H1 (cell line): ENCODE results near the gene KRTAP9-6. TPM values are rescaled to one million over a fixed set of nuclear protein-coding genes. Genes with fewer than 3 reads are reported as not detected.

Experiments
- CTCF ChIA-PET: fragments of 300-600 bp; sonication (Branson Sonifier 250); formaldehyde crosslinking; loops from one replicate; lab custom pipeline; 2021; ENCODE audit not compliant: partially characterized antibody; lab: Charles Lee
- POLR2A ChIA-PET: fragments of 300-600 bp; sonication (Branson Sonifier 250); formaldehyde crosslinking; loops from one replicate; lab custom pipeline; 2021; ENCODE audit warnings: inconsistent platforms; ENCODE audit not compliant: partially characterized antibody; lab: Charles Lee
- DNase-seq, 2 experiments: peaks; one replicate each; pipeline versions ENCODE4 v3.0.0 to v3.0.0-alpha.2; 2010 to 2022; ENCODE audit warnings: low spot score in 2 of 2, low read depth in 1 of 2, mixed read lengths in 1 of 2
- FAIRE-seq: peaks from 2 replicates; lab custom pipeline; 2011; peaks lifted over from hg19 to GRCh38; lab: Jason Lieb, UNC
- H2AFZ ChIP-seq: 2 replicates; pipeline ENCODE4 v1.8.1; 2012; ENCODE audit warnings: low read length, inconsistent platforms
- H2AK5ac ChIP-seq: 2 replicates; pipeline ENCODE4 v1.6.1; 2013; ENCODE audit warnings: low read depth, low read length
- H2BK120ac ChIP-seq: replicated peaks from 2 replicates; pipeline ENCODE3; 2013; ENCODE audit warnings: low read depth, low read length, inconsistent platforms
- H2BK12ac ChIP-seq: 2 replicates; pipeline ENCODE4 v1.6.1; 2013; ENCODE audit warnings: low read depth, low read length
- H2BK15ac ChIP-seq: 2 replicates; pipeline ENCODE4 v1.6.1; 2013; ENCODE audit warnings: low read length
- H2BK20ac ChIP-seq: 2 replicates; pipeline ENCODE4 v1.6.1; 2013; ENCODE audit warnings: low read length
- H2BK5ac ChIP-seq: 2 replicates; pipeline ENCODE4 v1.6.1; 2013; ENCODE audit warnings: low read depth, low read length
- H3K14ac ChIP-seq: 2 replicates; pipeline ENCODE4 v1.6.1; 2013; ENCODE audit warnings: inconsistent platforms; ENCODE audit not compliant: insufficient read length
- H3K18ac ChIP-seq: 2 replicates; pipeline ENCODE4 v1.6.1; 2013; ENCODE audit warnings: low read length; ENCODE audit errors: extremely low read depth
- H3K23ac ChIP-seq: 2 replicates; pipeline ENCODE4 v1.6.1; 2013; ENCODE audit warnings: inconsistent platforms; ENCODE audit not compliant: insufficient read length
- H3K23me2 ChIP-seq: 2 replicates; pipeline ENCODE4 v1.6.1; 2013; ENCODE audit warnings: low read depth, low read length
- H3K27ac ChIP-seq: 2 replicates; pipeline ENCODE4 v1.6.1; 2011; ENCODE audit warnings: low read depth, low read length, inconsistent platforms
- H3K27me3 ChIP-seq, 4 experiments: replicated peaks in 1 of 4; 1 replicate in 1 of 4; 2 replicates in 3 of 4; pipeline versions ENCODE4 v1.6.1 to v1.8.1; 2011 to 2013; ENCODE audit warnings: low read length in 3 of 4, mild to moderate bottlenecking in 3 of 4, inconsistent platforms in 2 of 4, mixed read lengths in 2 of 4, moderate library complexity in 1 of 4; ENCODE audit not compliant: control insufficient read depth in 3 of 4, insufficient read depth in 3 of 4; ENCODE audit errors: extremely low read depth in 1 of 4
- H3K36me3 ChIP-seq, 4 experiments: 2 replicates each; pipeline versions ENCODE4 v1.6.1 to v1.8.1; 2011 to 2013; ENCODE audit warnings: mild to moderate bottlenecking in 4 of 4, low read length in 3 of 4, moderate library complexity in 2 of 4, control low read depth in 1 of 4, inconsistent platforms in 1 of 4; ENCODE audit not compliant: insufficient read depth in 4 of 4, control insufficient read depth in 2 of 4
- H3K4ac ChIP-seq: replicated peaks from 2 replicates; pipeline ENCODE3; 2013; ENCODE audit warnings: low read length, low read depth, mixed read lengths, inconsistent platforms; ENCODE audit not compliant: insufficient read length
- H3K4me1 ChIP-seq, 4 experiments: replicated peaks in 1 of 4; 1 replicate in 1 of 4; 2 replicates in 3 of 4; pipeline versions ENCODE4 v1.6.1 to v1.8.1; 2011 to 2013; ENCODE audit warnings: low read length in 3 of 4, inconsistent platforms in 2 of 4, mixed read lengths in 1 of 4; ENCODE audit not compliant: insufficient read depth in 4 of 4, control insufficient read depth in 3 of 4
- H3K4me2 ChIP-seq, 2 experiments: 2 replicates each; pipeline versions ENCODE4 v1.6.1 to v1.8.1; 2011 to 2013; ENCODE audit warnings: low read depth in 2 of 2, low read length in 2 of 2, control low read depth in 1 of 2, inconsistent platforms in 1 of 2, mild to moderate bottlenecking in 1 of 2; ENCODE audit not compliant: insufficient read depth in 1 of 2
- H3K4me3 ChIP-seq, 4 experiments: fragments of 200-600, 300-600 bp in 1 of 4; sonication (generic), shearing (Covaris generic), sonication (Bioruptor Twin) in 1 of 4; 2 replicates each; pipeline versions ENCODE4 v1.5.1 to v1.8.1; 2011 to 2016; ENCODE audit warnings: low read length in 4 of 4, low read depth in 3 of 4, control low read depth in 2 of 4, inconsistent platforms in 2 of 4, mild to moderate bottlenecking in 2 of 4, mixed read lengths in 1 of 4, moderate library complexity in 1 of 4; ENCODE audit not compliant: insufficient read depth in 2 of 4; ENCODE audit errors: extremely low read depth in 1 of 4
- H3K56ac ChIP-seq: replicated peaks from 2 replicates; pipeline ENCODE3; 2013; ENCODE audit warnings: low read depth, mild to moderate bottlenecking, mixed read lengths, low read length, inconsistent platforms; ENCODE audit not compliant: insufficient read length
- H3K79me1 ChIP-seq: 2 replicates; pipeline ENCODE4 v1.6.1; 2013; ENCODE audit warnings: low read depth, low read length, control low read depth
- H3K79me2 ChIP-seq, 2 experiments: 2 replicates each; pipeline versions ENCODE4 v1.6.1 to v1.8.1; 2012 to 2013; ENCODE audit warnings: low read length in 2 of 2, mild to moderate bottlenecking in 2 of 2, inconsistent platforms in 1 of 2; ENCODE audit not compliant: insufficient read depth in 2 of 2, control insufficient read depth in 1 of 2
- H3K9ac ChIP-seq, 4 experiments: replicated peaks in 1 of 4; 1 replicate in 1 of 4; 2 replicates in 3 of 4; pipeline versions ENCODE4 v1.6.1 to v1.8.1; 2011 to 2013; ENCODE audit warnings: low read depth in 3 of 4, low read length in 3 of 4, control low read depth in 2 of 4, mild to moderate bottlenecking in 2 of 4, moderate library complexity in 2 of 4, inconsistent platforms in 1 of 4; ENCODE audit errors: extremely low read depth in 1 of 4
- H3K9me3 ChIP-seq, 2 experiments: 2 replicates each; pipeline versions ENCODE4 v1.6.1 to v1.8.1; 2012 to 2013; ENCODE audit warnings: mild to moderate bottlenecking in 2 of 2, moderate library complexity in 2 of 2, control low read depth in 1 of 2, inconsistent platforms in 1 of 2, low read depth in 1 of 2, low read length in 1 of 2, mixed read lengths in 1 of 2; ENCODE audit not compliant: insufficient read depth in 2 of 2
- H4K20me1 ChIP-seq, 2 experiments: replicated peaks in 1 of 2; 2 replicates each; pipeline versions ENCODE3 to v1.8.1; 2011 to 2013; ENCODE audit warnings: inconsistent platforms in 2 of 2, low read length in 2 of 2, mild to moderate bottlenecking in 1 of 2; ENCODE audit not compliant: insufficient read depth in 2 of 2, control insufficient read depth in 1 of 2
- H4K5ac ChIP-seq: 2 replicates; pipeline ENCODE4 v1.6.1; 2013; ENCODE audit warnings: low read length, low read depth, mixed read lengths, inconsistent platforms; ENCODE audit not compliant: insufficient read length
- H4K8ac ChIP-seq: 2 replicates; pipeline ENCODE4 v1.8.0; 2013; ENCODE audit warnings: mild to moderate bottlenecking, moderate library complexity, low read length, inconsistent platforms; ENCODE audit not compliant: insufficient read depth; ENCODE audit errors: extremely low read depth
- H4K91ac ChIP-seq: replicated peaks from 2 replicates; pipeline ENCODE3; 2013; ENCODE audit warnings: low read length, mixed read lengths, inconsistent platforms; ENCODE audit not compliant: insufficient read length
- BRCA1 ChIP-seq: IDR thresholded peaks from 2 replicates; pipeline ENCODE4 v1.6.1; 2012; ENCODE audit warnings: low read depth, low read length, improper control_type of control experiment
- CEBPB ChIP-seq: IDR thresholded peaks from 2 replicates; pipeline ENCODE4 v1.6.1; 2012; ENCODE audit warnings: low read depth, low read length
- CHD2 ChIP-seq: IDR thresholded peaks from 2 replicates; pipeline ENCODE4 v1.6.1; 2012; ENCODE audit warnings: low read length, improper control_type of control experiment
- CREB1 ChIP-seq: IDR thresholded peaks from 2 replicates; pipeline ENCODE4 v1.6.1; 2012; ENCODE audit warnings: inconsistent platforms
- KDM5A ChIP-seq: fragments of 200-600 bp; IDR thresholded peaks from 2 replicates; pipeline ENCODE4 v1.7.1; 2012; ENCODE audit warnings: mild to moderate bottlenecking, low read length, inconsistent platforms, mixed read lengths
- POU5F1 ChIP-seq: IDR thresholded peaks from 2 replicates; pipeline ENCODE4 v1.6.1; 2011; ENCODE audit warnings: low read depth, mild to moderate bottlenecking, low read length, moderate library complexity
- RAD21 ChIP-seq, 2 experiments: IDR thresholded peaks in 1 of 2; conservative IDR thresholded peaks in 1 of 2; 2 replicates each; pipeline ENCODE4 v1.6.1; 2011; ENCODE audit warnings: low read depth in 2 of 2, low read length in 2 of 2, improper control_type of control experiment in 1 of 2, inconsistent platforms in 1 of 2, mild to moderate bottlenecking in 1 of 2, moderate library complexity in 1 of 2
- RBBP5 ChIP-seq: IDR thresholded peaks from 2 replicates; pipeline ENCODE4 v1.7.1; 2012; ENCODE audit warnings: low read depth, mild to moderate bottlenecking, inconsistent platforms, low read length, moderate library complexity, borderline replicate concordance
- RNF2 ChIP-seq: fragments of 200-900, 300-1000 bp; sonication (generic); IDR thresholded peaks from 2 replicates; pipeline ENCODE4 v1.7.1; 2016; ENCODE audit warnings: borderline replicate concordance, low read depth, mild to moderate bottlenecking, antibody characterized with exemption, low read length; ENCODE audit not compliant: poor library complexity, severe bottlenecking; ENCODE audit errors: missing control alignments
- RXRA ChIP-seq: IDR thresholded peaks from 2 replicates; pipeline ENCODE4 v1.6.1; 2011; ENCODE audit warnings: low read depth, mild to moderate bottlenecking, low read length, moderate library complexity; ENCODE audit not compliant: insufficient read depth
- WGBS, 2 experiments: shearing (Covaris generic) in 1 of 2; methylation state at CpG; one replicate each; pipeline versions ENCODE4 v1.1.6 to v1.1.7; 2013 to 2015; ENCODE audit warnings: low lambda C conversion rate in 2 of 2, mixed read lengths in 2 of 2, inconsistent platforms in 1 of 2, low coverage in 1 of 2, missing lambda C conversion rate in 1 of 2; ENCODE audit not compliant: insufficient replicate concordance in 2 of 2, insufficient coverage in 1 of 2, insufficient read length in 1 of 2; ENCODE audit errors: extremely low coverage in 1 of 2, missing lambda C conversion rate in 1 of 2; 5-methylcytosine and 5-hydroxymethylcytosine counted together
- polyA plus RNA-seq, 7 experiments: library from polyadenylated mRNA; depleted of rRNA in 3 of 7; stranded (reverse) in 5 of 7; unstranded in 2 of 7; fragments of >200 nt in 5 of 7; fragments of 200-250 nt in 2 of 7; gene quantifications; 1 replicate in 5 of 7; 2 replicates in 1 of 7; 4 replicates in 1 of 7; pipeline versions ENCODE4 v1.2.1 to v1.2.3, GENCODE V29; 2011 to 2013; ENCODE audit warnings: missing spikeins in 2 of 7, mixed read lengths in 2 of 7
- total RNA-seq: library from RNA; stranded (reverse); fragmentation: NEBNext Ultra II Directional; extraction: Animal tissue kit (Norgen Biotek cat#: 25700); gene quantifications from 2 replicates; pipeline ENCODE4 v1.2.1, GENCODE V29; 2021
- TF ChIP-seq, protein P1 (sequence below): IDR thresholded peaks from 2 replicates; pipeline ENCODE4 v1.6.1; 2012; ENCODE audit warnings: inconsistent platforms
- TF ChIP-seq, protein P2 (sequence below): IDR thresholded peaks from 2 replicates; pipeline ENCODE4 v1.6.1; 2012; ENCODE audit warnings: inconsistent platforms

Gene KRTAP9-6
- total and polyA plus RNA-seq, 2 of the 8 experiments (the other 6 are each of a cell fraction or from before 2014, with no cell fraction given): not detected

DNA sequence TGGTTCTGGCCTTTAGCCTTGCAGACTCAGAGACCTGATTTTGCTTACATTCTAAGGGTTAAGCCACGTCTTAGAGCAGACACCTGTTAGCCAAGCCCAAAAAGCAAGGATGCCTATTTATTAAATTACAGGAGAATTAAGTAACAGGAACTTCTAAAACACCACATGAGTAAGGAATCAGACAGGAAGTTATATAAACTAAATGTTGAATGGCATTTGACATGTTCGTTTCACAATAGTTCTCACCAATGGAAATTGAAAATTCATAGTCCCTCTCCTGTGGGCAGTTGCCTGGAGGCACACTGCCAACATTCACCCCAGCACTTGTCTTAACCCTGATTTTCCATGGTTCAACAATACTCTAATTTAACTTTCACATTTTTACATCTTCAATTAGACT lies 19.4 kb downstream of the KRTAP9-6 start:
- no peak overlapping the region for H3K9ac ChIP-seq
- H3K79me2 ChIP-seq: no peaks in the 10 kb centered on the region
- 85% methylated on average over 2 of the region's 2 CpGs; no CpG with 5 or more reads in 1 of the 2 experiments for WGBS, 2 experiments
- no peak for FAIRE-seq
- TF ChIP-seq POU5F1: no peak
- TF ChIP-seq RNF2: no peak
- no peak for TF ChIP-seq CREB1
- TF ChIP-seq CEBPB: no peak
- no peak for TF ChIP-seq RXRA
- no peak for TF ChIP-seq CHD2
- TF ChIP-seq, protein P1, sequence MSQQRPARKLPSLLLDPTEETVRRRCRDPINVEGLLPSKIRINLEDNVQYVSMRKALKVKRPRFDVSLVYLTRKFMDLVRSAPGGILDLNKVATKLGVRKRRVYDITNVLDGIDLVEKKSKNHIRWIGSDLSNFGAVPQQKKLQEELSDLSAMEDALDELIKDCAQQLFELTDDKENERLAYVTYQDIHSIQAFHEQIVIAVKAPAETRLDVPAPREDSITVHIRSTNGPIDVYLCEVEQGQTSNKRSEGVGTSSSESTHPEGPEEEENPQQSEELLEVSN: no peak
- TF ChIP-seq, protein P2, sequence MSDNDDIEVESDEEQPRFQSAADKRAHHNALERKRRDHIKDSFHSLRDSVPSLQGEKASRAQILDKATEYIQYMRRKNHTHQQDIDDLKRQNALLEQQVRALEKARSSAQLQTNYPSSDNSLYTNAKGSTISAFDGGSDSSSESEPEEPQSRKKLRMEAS: no peak
- no peak for TF ChIP-seq BRCA1
- no peak for TF ChIP-seq KDM5A
- TF ChIP-seq RAD21 (IDR thresholded peaks at IDR 0.05 in 1 of 2, conservative IDR thresholded peaks at IDR 0.05 in 1 of 2; ENCODE audit: low read depth in 2 of 2, low read length in 2 of 2): no peak
- no peak for TF ChIP-seq RBBP5
- TF ChIP-seq, all 59 proteins: peak for 0
- H3K4ac ChIP-seq: no peak overlapping the region
- DNase-seq: no peak
- CTCF ChIA-PET: no interaction called here
- H3K4me3 ChIP-seq: no peak overlapping the region
- no peaks in the 10 kb centered on the region for H4K20me1 ChIP-seq
- no peak overlapping the region for H3K27ac ChIP-seq
- no peak overlapping the region for H2AFZ ChIP-seq
- no peak overlapping the region for H2AK5ac ChIP-seq
- no peaks in the 10 kb centered on the region for H3K4me1 ChIP-seq
- no peak overlapping the region for H2BK12ac ChIP-seq
- no peak overlapping the region for H3K56ac ChIP-seq
- no peaks in the 10 kb centered on the region for H3K27me3 ChIP-seq
- no peak overlapping the region for H3K23ac ChIP-seq
- no peak overlapping the region for H2BK120ac ChIP-seq
- H3K14ac ChIP-seq: no peak overlapping the region
- POLR2A ChIA-PET: no interaction called here
- no peaks in the 10 kb centered on the region for H3K23me2 ChIP-seq
- no peak overlapping the region for H3K18ac ChIP-seq
- H3K79me1 ChIP-seq: no peaks in the 10 kb centered on the region
- no peak overlapping the region for H4K5ac ChIP-seq
- no peaks in the 10 kb centered on the region for H3K9me3 ChIP-seq
- H2BK15ac ChIP-seq: no peak overlapping the region
- no peak overlapping the region for H2BK5ac ChIP-seq
- no peak overlapping the region for H4K91ac ChIP-seq
- no peak overlapping the region for H2BK20ac ChIP-seq
- H4K8ac ChIP-seq: no peak overlapping the region
- H3K36me3 ChIP-seq: no peaks in the 10 kb centered on the region
- no peak overlapping the region for H3K4me2 ChIP-seq
